Fibroblast of pulmonary artery (primary cell): ENCODE data around the gene HSPA12A.
A peak's percentile ranks its signal among the peaks of the same experiment; 100 is the strongest.

Experiments
- DNase-seq: peaks from one replicate; pipeline ENCODE4 v3.0.0-alpha.2; 2010; ENCODE audit warnings: low read depth
- H3K4me3 ChIP-seq: replicated peaks from 2 replicates; pipeline ENCODE4 v1.5.1; 2011; ENCODE audit warnings: low read depth, mild to moderate bottlenecking, control low read depth, low read length, moderate library complexity
- CTCF ChIP-seq: IDR thresholded peaks from 2 replicates; pipeline ENCODE4 v1.5.1; 2011; ENCODE audit warnings: mild to moderate bottlenecking, control low read depth, low read length, inconsistent platforms; ENCODE audit errors: missing control alignments

HSPA12A gene

DNA sequence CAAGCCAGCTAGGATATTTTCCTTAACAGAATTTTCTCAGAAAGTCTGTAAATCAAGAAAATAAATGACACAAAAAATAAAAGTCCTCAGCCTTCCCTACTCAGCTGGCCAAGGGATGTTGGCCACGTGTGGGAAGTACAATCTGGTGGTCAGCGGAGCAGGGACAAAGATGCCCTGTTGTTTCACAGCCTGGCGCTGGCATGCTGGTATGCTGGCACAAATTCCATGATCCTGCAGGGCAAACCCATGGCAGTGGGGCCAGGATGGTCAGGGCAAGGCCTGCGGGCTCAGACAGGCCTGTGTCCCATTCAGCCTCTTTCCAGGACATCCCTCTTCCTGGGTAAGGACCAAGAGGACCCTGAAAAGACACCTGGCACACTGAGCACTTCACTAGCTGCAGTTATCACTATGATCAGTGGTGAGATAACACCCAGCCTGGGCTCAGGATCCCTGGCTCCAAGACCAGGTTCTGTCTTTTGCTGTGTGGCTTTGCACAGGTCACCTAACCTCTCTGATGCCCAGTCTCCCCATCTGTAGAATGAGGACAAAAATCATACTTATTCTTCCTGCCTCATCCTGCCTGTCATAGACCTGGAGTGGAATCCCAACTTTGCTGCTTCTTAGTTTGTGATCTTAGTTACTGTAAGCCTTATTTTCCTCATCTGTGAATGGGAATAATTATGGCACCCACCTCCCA, 10.8 kb upstream of the HSPA12A start:
- no peak for TF ChIP-seq CTCF
- H3K4me3 ChIP-seq: no peak overlapping the region
- no peak for DNase-seq

DNA sequence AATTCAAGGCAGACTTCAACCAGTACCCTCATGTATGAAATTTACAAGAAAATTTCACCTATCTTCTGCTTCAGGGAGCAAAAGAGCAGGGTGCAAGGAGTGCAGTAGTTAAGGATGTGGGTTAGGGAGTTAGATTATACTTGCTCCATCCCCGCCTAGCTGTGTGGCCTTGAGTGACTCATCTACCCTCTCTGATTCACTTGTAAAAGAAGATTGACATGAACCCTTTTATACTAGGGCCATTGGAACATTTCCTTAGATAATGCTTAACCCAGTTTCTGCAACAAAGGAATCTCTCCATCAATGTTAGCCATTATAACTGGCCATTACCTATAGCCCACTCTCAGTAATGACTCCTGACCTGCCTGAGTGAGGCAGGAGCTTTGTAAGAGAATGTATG, 10.2 kb upstream of the HSPA12A start:
- DNase-seq: no peak
- no peak overlapping the region for H3K4me3 ChIP-seq
- no peak for TF ChIP-seq CTCF

GRCh38 chr10:116748471-116748870, 6.1 kb upstream of the HSPA12A start:
- TF ChIP-seq CTCF: no peak
- no peak overlapping the region for H3K4me3 ChIP-seq
- DNase-seq: no peak

GRCh38 chr10:116748041-116748440, 5.7 kb upstream of the HSPA12A start:
- no peak overlapping the region for H3K4me3 ChIP-seq
- TF ChIP-seq CTCF: no peak
- DNase-seq: peak; percentile 58

DNA sequence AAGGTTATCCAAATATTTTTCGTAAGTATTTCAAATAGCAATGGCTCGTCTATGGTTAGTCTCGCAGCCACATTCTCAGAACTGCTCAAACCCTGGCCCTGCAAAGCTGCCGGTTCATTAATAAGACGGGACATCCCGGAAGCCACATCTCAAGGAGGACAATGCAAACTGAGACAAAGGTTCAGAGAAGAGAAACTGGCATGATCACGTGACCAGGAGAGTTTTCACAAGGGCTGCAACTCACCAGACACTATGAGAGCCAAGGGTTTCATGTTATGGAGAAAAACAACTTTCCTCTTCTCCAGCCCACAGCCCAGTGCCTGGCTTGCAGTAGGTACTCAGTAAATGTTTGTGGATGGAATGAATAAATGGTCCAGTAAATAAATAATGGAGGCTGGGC, 5.0 kb upstream of the HSPA12A start:
- TF ChIP-seq CTCF: no peak
- no peak overlapping the region for H3K4me3 ChIP-seq
- DNase-seq: no peak

GRCh38 chr10:116744885-116745284, 2.5 kb upstream of the HSPA12A start:
- DNase-seq: no peak
- H3K4me3 ChIP-seq: no peak overlapping the region
- TF ChIP-seq CTCF: no peak

DNA sequence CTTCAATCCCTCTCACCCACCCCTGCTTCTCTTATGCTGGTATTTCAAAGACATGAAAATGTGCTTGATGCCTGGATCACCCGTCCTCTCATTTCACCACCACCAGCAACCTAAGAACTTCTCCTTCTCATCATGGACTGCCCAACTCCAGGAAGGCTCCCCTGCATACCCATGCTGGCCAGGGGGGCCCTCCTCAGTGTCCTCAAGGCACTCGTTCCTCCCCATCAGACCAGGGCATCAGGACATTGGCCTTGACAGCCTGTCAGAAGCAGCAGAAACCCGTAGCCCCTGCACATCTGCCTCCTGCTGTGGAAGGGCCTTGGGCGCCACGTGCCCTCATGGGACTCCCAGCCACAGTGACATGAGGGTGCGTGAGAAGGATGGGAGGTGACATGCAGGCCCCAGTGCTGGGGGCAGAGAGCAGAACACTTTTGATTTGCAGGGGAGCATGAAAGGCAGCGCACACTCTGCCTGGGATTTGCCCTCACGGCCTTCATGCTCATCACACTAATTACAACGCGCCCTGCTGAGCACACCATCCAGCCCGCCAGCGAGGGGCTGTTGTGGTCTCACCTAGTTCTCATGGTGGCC, 1.9 kb upstream of the HSPA12A start:
- H3K4me3 ChIP-seq: no peak overlapping the region
- DNase-seq: no peak
- no peak for TF ChIP-seq CTCF
